Subcutaneous adipose tissue (tissue), 4 donors: ENCODE results near the gene FYN. TPM values are rescaled to one million over a fixed set of nuclear protein-coding genes. Genes with fewer than 3 reads are reported as not detected.

Experiments used
- CTCF ChIP-seq: fragments of 450-650 bp; IDR thresholded peaks from one replicate; pipeline ENCODE4 v1.5.1; 2016; ENCODE audit warnings: low read depth, mild to moderate bottlenecking, control low read depth, antibody characterized with exemption, moderate library complexity
- total RNA-seq, 4 donors: library from RNA; depleted of rRNA; stranded (reverse); fragments of >200 nt; gene quantifications; one replicate each; pipeline ENCODE4 v1.1.0, GENCODE V29; 2016

FYN gene
- total RNA-seq, 4 donors from 2014 or later, result 185 to 279 (median 252) TPM

DNA sequence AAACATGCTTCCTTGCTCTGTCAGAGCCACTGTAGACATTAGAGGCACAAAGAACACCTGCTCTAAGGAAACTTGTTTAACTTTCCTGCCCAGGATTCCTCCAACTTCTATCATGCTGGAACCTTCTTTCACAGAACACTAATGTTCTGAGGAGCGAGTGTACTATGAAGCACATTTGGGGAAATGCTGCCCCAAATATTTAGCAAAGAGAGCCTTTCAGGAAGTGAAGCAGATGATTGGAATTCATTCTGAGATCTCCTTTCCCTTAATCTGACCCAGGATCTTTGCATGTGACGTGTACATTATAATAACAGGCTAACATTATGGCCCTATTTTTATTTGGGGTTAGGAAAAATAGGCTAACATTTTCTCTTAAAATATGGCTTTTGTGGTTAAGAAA, 21.0 kb upstream of the FYN start:
- no peak for TF ChIP-seq CTCF

DNA sequence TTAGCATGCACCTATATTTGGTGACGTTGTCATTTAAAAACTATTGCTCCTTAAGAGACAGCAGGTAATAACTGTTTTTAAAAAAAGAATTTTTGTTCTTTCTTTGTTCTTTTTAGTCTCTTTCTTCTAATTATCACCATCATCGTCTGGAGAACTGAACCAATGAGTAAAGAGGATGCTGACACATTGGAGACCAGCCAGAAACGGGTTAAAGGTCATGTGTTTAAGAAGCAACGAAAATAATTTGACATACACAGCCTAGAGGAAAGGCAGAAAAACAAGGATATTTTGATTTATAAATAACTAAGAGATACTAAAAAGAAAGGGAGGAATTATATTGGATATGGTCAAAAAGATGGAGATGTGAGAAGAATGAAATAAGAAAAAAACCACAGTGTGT, 19.2 kb upstream of the FYN start:
- no peak for TF ChIP-seq CTCF

- TF ChIP-seq CTCF, result no peak
These were observed 17.7 kb upstream of the FYN start for GRCh38 chr6:111890988-111891387.

GRCh38 chr6:111888928-111889695, 15.9 kb upstream of the FYN start:
- no peak for TF ChIP-seq CTCF

DNA sequence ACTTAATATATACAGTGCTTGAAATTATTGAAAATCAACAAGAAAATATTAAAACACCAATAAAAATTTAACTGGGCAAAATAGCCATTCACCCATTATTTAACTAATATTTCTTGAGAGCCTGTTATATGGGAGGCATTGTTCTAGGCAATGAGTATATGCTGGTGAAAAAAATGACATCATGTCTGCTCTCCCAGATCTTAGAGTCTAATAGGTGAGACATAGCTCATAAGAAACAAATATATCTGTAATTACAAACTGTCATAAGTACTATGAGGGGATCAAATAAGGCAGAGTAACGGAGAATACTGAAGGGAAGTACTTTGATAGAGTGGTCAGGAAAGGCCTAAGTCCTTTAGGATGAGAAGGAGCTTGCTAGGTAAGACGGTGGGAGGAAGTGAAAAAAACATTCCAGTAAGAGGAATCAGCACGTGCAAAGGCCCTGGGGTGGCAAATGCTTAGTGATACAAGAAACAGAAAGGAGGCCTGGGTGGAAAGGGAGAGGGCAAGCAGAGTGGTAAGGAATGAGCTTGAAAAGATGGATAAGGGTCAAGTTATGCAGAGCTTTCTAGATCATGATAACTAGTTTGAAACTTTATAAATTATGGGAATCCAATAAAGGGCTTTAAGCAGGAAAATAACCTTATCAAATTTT, 12.2 kb upstream of the FYN start:
- no peak for TF ChIP-seq CTCF

DNA sequence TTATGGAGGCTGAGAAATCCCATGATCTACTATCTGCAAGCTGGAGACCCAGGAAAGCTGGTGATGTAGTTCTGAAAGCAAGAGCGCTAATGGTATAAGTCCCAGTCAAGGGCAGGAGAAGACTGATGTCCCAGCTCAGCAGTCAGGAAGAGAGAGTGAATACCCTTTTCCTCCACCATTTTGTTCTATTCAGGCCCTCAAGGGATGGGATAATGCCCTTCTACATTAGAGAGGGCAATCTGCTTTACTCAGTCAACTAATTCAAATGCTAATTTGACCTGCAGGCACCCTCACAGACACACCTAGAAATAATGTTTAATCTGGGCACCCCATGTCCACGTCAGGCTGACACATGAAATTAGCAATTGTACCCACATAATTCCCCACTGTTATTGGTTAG, 10.8 kb upstream of the FYN start:
- TF ChIP-seq CTCF, result no peak

DNA sequence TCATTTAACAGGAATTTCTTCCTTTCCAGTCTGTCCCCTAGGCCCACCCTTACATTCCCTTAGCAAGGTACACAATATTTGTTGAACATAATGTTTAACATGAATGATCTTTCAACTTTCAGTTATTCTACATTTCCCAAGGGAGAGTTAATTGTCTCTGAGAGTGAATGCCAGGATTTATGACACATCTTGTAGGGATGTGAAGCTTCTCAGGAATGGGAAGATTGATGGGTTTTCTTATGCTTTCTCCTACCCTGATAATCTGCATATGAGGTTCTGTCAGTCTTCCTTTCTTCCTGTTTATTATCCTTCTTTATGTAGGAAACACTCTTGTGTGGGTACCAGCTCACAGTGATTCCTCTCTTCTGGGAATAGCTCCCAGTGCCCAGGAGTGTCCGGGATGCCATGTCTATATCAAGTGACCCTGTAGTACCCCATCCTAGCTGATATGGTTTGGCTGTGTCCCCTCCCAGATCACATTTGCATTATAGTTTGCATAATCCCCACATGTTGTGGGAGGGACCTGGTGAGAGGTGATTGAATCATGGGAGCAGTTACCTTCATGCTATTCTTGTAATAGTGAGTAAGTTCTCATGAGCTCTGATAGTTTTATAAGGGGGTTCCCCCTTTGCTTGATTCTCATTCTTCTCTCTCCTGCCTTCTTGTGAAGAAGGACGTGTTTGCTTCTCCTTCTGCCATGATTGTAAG, 7.1 kb upstream of the FYN start:
- TF ChIP-seq CTCF, result no peak
